Activated CD4-positive, alpha-beta T cell treated with anti-CD3 and anti-CD28 coated beads, Interleukin-2, amount 50 U/mL, for 48 hours (primary cell): Measurements from ENCODE around the gene F2RL1.
"Not testable (repeated sequence)": the region's sequence is repeated elsewhere in the genome, so short reads cannot be mapped to it uniquely, and the experiment has no call there.

Experiments used
- DNase-seq, 2 experiments: peaks; one replicate each; pipeline ENCODE4 v3.0.0-alpha.2; 2020

F2RL1 gene

GRCh38 chr5:76818844-76819831, at the start of gene F2RL1:
Gene F2RL1, plus strand, starts transcription at chr5:76819030. Its CDS starts 153 bp downstream, at chr5:76819183.
- DNase-seq: peak; percentile 52 to 57

- not testable (repeated sequence) for DNase-seq
Measured at GRCh38 chr5:76771041-76771440, 47.8 kb upstream of the F2RL1 start.

DNA sequence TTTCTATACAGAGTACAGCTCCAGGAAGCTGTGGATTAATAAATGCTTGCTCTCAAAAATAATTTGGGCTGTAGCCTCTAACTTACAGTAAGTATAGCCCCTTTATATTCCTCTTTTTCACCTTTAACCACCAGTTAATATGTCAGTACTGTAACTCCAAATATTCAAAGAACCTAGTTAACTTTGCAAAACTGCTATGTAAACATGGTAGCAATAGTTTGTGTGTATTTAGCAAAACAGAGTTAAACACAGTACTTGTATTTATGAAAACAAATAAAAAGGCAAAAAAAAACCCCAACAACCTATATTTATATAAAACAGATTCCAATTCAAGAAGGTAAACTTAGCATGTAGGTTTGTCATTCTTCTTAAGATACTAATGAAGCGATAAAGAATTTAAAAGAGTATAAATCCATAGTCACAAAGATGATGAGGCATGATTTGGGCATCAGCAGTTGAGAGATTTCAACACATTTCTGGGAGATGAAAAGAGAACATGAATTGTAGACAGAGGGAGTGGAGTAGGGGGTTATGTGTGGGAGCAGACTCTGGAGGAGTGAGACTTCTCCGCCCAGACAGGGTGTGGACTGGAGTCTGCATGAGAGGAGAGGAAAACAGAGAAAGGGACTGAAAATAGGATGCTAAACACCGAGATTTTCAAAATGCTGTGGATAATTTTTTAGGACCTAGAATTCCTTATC, 47.0 kb upstream of the F2RL1 start:
- no peak for DNase-seq

DNA sequence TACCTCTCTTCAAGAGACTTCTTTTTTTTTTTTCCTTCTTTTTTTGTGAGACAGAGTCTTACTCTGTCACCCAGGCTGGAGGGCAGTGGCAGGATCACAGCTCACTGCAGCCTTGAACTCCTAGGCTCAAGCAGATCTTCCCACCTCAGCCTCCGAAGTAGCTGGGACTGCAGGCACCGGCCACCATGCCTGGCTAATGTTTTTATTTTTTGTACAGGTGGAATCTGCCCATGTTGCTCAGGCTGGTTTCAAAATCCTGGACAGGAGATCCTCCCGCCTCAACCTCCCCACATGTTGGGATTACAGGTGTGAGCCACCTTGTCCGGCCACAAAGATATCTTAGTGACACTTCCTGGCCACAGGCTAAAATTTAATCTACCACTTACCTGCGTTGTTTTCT, 42.9 kb upstream of the F2RL1 start:
- DNase-seq: no peak

- DNase-seq: no peak
Measured at GRCh38 chr5:76776391-76776790, 42.4 kb upstream of the F2RL1 start.

GRCh38 chr5:76780616-76781015, 38.2 kb upstream of the F2RL1 start:
- DNase-seq: not testable (repeated sequence)

DNA sequence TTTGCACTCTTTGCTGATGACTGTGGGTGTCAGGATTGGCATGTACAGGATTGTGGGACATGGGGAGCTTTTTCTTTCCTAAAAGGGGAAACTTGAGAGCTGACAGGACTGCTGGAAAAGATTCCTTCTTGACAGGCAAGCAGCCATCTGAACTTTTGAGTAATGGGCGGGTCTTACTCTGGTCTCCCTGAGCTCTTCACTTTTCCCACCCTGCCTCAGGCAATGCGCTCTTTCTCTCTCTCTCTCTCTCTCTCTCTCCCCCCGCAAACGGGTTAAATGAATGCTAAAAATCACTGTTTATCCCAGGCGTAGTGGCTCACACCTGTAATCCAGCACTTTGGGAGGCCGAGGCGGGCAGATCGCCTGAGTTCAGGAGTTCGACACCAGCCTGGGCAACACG, 37.1 kb upstream of the F2RL1 start:
- no peak for DNase-seq

DNA sequence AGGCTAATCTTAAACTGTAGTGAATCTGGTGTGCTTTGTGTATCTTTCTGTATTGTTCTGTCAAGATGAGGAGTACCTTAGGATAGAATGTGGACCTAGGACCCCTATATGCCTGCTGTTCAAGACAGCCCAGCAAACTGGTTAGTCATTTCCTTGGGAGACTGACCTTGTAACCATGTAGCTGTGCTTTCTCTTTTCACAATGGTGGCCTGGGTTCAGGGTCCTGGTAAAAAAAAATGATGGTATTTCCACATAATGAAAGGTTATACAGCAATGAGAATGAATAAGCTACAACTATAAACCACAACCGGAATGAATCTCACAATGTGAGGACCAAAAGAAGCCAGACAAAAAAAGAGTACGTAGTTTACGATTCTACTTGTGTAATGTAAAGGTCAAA, 36.4 kb upstream of the F2RL1 start:
- no peak for DNase-seq

GRCh38 chr5:76787237-76787636, 31.6 kb upstream of the F2RL1 start:
- no peak for DNase-seq

- DNase-seq: no peak
Measured at GRCh38 chr5:76788362-76788761, 30.5 kb upstream of the F2RL1 start.

GRCh38 chr5:76789275-76789674, 29.6 kb upstream of the F2RL1 start:
- DNase-seq: not testable (repeated sequence)

DNA sequence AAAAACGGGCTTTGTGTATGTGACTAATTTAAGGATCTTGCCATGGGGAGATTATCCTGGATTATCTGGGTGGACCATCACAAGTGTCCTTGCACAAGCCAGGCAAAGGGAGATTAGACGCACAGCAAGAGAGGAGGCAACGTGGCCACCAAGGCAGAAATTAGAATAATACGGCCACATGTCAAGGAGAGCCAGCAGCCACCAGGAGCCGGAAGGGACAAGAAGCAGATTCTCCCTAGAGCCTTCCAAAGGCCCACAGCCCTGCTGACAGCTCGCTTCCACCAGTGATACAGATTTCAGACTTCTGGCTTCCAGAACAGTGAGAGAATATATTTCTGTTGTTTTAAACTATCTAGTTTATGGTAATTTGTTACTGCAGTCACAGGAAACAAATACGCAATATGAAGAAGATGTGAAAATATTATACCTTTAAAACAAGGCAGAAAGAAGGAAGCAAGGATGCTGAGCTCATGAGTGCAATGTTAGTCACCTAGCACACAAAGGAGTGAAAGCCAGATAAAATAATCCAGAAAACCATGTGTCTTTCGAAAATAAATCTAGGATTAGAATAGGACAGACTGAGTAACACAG, 28.7 kb upstream of the F2RL1 start:
- no peak for DNase-seq

- peak; percentile 15 to 17 for DNase-seq
Measured at GRCh38 chr5:76790632-76791290, 28.1 kb upstream of the F2RL1 start.

- no peak for DNase-seq
Measured at GRCh38 chr5:76791461-76791860, 27.4 kb upstream of the F2RL1 start.

DNA sequence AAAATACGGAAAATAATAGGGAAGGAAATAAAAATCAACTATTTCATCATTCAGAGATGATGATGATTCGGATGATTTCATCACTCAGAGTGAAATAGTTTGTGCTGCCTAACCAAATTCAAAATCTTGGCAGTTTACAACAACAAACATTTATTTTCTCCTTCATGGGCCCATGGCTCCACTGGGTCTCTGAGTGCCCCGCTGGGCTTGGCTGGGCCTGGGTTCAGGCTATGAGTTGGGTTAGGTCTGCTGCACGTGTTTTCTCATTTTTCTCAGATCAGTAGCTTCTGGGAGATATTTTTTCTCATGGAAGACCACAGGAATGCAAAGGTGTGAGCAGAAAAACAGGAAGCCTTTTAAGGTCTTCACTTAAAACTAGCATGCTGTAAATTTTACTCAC, 24.0 kb upstream of the F2RL1 start:
- no peak for DNase-seq

DNA sequence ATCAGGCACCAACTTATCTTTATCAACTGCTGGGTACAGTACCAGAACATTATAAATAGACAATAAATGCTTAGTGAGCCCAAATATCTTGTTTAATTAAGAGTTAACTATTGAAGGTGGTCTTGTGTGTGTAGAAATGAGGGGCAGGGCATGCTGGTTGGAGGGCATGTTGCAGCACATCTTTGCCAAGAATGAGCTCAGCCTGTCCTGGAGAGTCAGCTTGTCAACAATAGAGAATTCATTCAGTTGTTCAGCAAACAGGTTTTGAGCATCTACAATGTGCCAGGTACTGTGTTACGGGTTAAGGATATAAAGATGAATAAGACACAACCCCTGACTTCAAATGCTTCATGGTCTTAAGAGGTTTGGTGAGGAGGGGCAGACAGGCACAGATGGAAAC, 19.2 kb upstream of the F2RL1 start:
- no peak for DNase-seq

GRCh38 chr5:76800579-76800978, 18.3 kb upstream of the F2RL1 start:
- no peak for DNase-seq

DNA sequence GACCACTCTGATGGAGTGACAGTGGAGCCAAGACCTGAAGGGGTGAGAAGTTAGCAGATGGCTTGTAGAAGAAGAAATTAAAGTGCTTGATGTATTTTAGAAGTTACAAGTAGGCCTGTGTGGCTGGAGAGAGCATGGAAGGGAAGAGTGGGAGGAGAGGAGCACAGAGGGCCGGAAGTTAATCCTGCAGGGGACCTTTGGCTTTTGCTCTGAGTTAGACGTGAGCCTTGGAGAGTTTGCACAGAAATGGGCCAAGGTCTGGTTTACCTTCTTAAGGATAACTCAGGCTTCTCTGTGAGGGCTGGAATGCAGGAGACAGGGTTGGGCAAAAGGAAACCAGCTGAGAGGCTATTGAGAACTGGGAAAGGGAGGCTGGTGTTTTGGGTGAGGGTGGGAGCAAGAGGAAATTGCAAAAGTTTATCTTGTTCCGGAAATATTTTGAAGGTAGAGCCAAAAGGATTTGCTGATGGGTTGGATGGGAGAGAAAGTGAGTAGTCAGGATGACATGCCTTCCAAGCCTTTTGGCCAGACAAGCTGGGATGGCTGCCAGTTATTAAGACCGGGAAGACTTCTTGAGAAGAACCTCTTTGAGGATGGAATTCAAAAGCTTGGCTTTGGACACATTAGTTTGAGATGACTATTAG, 17.5 kb upstream of the F2RL1 start:
- DNase-seq: no peak

DNA sequence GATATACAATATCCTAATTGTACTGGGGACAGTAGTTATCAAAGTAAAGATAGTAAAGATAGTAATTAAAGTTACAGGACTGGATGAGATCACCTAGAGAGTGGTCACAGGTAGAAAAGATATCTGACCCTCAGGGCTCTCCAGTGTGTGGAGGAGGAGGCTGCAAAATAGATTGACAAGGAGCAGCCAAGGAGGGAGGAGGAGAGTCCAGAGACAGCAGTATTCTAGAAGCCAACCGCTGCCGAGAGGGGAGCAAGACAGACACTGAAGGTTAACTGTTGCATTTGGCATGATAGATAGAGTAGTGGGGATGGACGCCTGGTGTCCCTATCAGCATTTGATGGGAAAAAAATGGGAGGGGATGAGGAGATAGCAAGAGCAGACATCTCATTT, 17.0 kb upstream of the F2RL1 start:
- DNase-seq: no peak

GRCh38 chr5:76804266-76804665, 14.6 kb upstream of the F2RL1 start:
- no peak for DNase-seq

- DNase-seq: no peak
Measured at GRCh38 chr5:76805821-76806505, 12.9 kb upstream of the F2RL1 start.

DNA sequence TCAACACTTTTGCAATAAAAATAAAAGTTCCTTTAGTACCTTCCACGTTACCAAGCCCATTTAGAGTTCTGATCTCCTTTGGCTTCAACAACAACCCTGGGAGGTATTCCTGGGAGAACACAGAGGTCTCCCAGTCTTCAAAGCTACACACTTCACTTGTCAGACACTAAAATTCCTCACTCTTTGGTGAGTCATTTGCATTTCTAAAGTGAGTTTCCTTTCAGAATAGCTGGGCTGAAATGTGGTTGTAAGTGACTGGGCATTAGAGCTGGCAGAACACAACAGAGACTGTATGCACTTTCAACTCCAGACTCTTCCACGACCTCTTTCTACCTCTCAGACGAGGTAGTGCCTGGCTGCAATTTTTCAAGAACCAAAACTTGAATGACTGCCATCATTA, 11.5 kb upstream of the F2RL1 start:
- DNase-seq: no peak
